ENCODE data around the gene DRAXIN. TPM values are rescaled to one million over a fixed set of nuclear protein-coding genes. Genes with fewer than 3 reads are reported as not detected.

DRAXIN gene, protein sequence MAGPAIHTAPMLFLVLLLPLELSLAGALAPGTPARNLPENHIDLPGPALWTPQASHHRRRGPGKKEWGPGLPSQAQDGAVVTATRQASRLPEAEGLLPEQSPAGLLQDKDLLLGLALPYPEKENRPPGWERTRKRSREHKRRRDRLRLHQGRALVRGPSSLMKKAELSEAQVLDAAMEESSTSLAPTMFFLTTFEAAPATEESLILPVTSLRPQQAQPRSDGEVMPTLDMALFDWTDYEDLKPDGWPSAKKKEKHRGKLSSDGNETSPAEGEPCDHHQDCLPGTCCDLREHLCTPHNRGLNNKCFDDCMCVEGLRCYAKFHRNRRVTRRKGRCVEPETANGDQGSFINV
- total RNA-seq (2.6 and 3.2 TPM in 2 replicates), polyA plus RNA-seq (0.44 and 0.49 TPM in 2 replicates), polyA minus RNA-seq (1.1 TPM in 2 replicates), Bru-seq, nascent RNA (percentile 23 among the genes with signal in this experiment), BruChase-seq, experiment 1, labeled RNA remaining after a 6-hour chase (percentile 51 among the genes with signal in this experiment), BruChase-seq, experiment 2, labeled RNA remaining after a 2-hour chase (percentile 39 among the genes with signal in this experiment)
- 0.45 and 0.54 TPM in 2 replicates for polyA plus RNA-seq (2011; cell fraction: cytosol; rRNA removed)
- polyA plus RNA-seq (2011; cell fraction: nucleus; rRNA removed), result 0.38 and 0.41 TPM in 2 replicates
- polyA plus RNA-seq (2012), result 0.53 and 0.59 TPM in 2 replicates
- not detected for polyA minus RNA-seq (2011; cell fraction: cytosol; rRNA and poly(A)+ RNA removed)
- polyA minus RNA-seq (2011; cell fraction: nucleus; rRNA and poly(A)+ RNA removed), result 0.10 and 0.38 TPM in 2 replicates
- long read RNA-seq, full-length matches to known transcripts, result 4 of 7 reads
- long read RNA-seq, partial matches to known transcripts, result 2 of 7 reads
- long read RNA-seq, other reads (novel, unspliced or antisense), result 1 of 7 reads

DNA sequence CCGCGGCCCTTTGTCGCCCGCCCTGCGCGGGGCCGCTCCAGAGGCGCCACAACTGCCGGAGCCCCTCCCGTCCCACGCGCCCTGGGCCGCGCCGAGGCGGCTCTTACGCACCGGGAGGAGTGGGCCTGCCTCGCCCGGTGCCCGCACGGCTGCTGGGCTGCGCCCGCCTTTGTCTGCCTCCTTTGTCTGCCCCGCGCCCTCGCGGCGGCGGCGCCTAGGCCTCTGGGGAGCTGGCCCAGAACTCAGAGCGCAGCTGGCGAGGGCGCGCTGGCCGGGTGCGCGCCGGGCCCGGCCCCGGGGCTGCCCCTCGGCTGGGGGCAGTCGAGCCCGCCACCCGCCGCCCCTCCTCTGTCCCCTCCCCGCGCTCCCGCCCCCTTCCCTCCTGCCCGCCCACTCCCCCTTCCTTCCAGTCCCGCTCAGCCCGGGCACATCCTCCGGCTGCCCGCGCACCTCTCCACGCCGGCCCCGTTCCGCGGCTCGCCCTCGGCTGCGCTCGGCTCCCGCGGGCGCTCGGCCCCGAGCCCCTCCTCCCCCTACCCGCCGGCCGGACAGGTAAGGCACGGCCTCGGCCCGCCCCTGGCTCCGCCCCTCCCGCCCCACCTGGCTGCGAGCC lies at the start of gene DRAXIN:
Gene DRAXIN (plus strand): TSS at position 409 of the 613 bp plus-strand sequence. CDS start 14,549 bp downstream, outside the sequence.
- Histone ChIP-seq H3K9ac (replicated peaks; ENCODE audit: extremely low read depth, insufficient read depth, low read length) (no peak within 1 kb of the TSS), H2AFZ (ENCODE audit: low read depth, low read length) (no peak within 1 kb of the TSS), H3K4me2 (ENCODE audit: insufficient read depth, low read length) (no peak within 1 kb of the TSS), H3K27me3 (ENCODE audit: control insufficient read depth in 2 of 2, insufficient read depth in 2 of 2, low read length in 2 of 2) (peaks cover 25 to 32% of the 10 kb centered on the region in 2 experiments), H3K36me3 (ENCODE audit: control insufficient read depth in 2 of 2, extremely low read depth in 1 of 2, insufficient read depth in 2 of 2, low read length in 2 of 2) (no peaks in the 10 kb centered on the region), H3K9me1 (replicated peaks; ENCODE audit: control insufficient read depth, extremely low read depth, insufficient read depth, low read length) (no peaks in the 10 kb centered on the region), H3K79me2 (ENCODE audit: control insufficient read depth, insufficient read depth, low read length) (no peaks in the 10 kb centered on the region), H3K27ac (ENCODE audit: insufficient read depth, low read depth, low read length) (no peak within 1 kb of the TSS), H3K4me1 (ENCODE audit: control insufficient read depth, extremely low read depth, insufficient read depth, low read length) (peaks cover 19% of the 10 kb centered on the region), H3K4me3 (replicated peaks in 1 of 3; ENCODE audit: insufficient read depth in 1 of 3, low read depth in 1 of 3, low read length in 3 of 3) (peak within 1 kb of the TSS in 1 of 3 experiments; percentile 24), H4K20me1 (replicated peaks; ENCODE audit: control insufficient read depth, extremely low read depth, insufficient read depth, low read length) (no peaks in the 10 kb centered on the region), H3K9me3 (replicated peaks; ENCODE audit: control insufficient read depth, insufficient read depth, low read length) (no peaks in the 10 kb centered on the region)
- dilution Hi-C loops (cut with MboI; ENCODE audit: extremely low pct_ligation_motif_present, low sequenced_read_pairs) (no loop called here), intact Hi-C loops (cut with micrococcal nuclease) (no loop called here)
- DNase-seq (ENCODE audit: low read depth, low spot score) (no peak), FAIRE-seq (no peak)
- POLR2A ChIA-PET, result no interaction called here
- CTCF ChIA-PET, result interaction anchor here (1.6 kb wide), 2 partner anchors 9 to 20 kb away, joined by 4 to 5 read pairs; no protein-coding TSS in a partner anchor
- TF ChIP-seq GATA2 (IDR thresholded peaks at IDR 0.05; ENCODE audit: insufficient read depth, insufficient read length, low read depth, low read length), result no peak
- TF ChIP-seq POLR2AphosphoS5 (IDR thresholded peaks at IDR 0.05; ENCODE audit: insufficient read depth, low read depth, low read length), result no peak
- TF ChIP-seq, protein P1, sequence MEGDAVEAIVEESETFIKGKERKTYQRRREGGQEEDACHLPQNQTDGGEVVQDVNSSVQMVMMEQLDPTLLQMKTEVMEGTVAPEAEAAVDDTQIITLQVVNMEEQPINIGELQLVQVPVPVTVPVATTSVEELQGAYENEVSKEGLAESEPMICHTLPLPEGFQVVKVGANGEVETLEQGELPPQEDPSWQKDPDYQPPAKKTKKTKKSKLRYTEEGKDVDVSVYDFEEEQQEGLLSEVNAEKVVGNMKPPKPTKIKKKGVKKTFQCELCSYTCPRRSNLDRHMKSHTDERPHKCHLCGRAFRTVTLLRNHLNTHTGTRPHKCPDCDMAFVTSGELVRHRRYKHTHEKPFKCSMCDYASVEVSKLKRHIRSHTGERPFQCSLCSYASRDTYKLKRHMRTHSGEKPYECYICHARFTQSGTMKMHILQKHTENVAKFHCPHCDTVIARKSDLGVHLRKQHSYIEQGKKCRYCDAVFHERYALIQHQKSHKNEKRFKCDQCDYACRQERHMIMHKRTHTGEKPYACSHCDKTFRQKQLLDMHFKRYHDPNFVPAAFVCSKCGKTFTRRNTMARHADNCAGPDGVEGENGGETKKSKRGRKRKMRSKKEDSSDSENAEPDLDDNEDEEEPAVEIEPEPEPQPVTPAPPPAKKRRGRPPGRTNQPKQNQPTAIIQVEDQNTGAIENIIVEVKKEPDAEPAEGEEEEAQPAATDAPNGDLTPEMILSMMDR (IDR thresholded peaks at IDR 0.05; ENCODE audit: extremely low read depth in 1 of 2, insufficient read depth in 1 of 2, low read depth in 1 of 2, low read length in 2 of 2), result no peak
- no peak for TF ChIP-seq MYC (IDR thresholded peaks at IDR 0.05; ENCODE audit: low read depth, low read length)
- no peak for TF ChIP-seq FOS (IDR thresholded peaks at IDR 0.05; ENCODE audit: borderline replicate concordance, insufficient read depth, low read length)
- no peak for TF ChIP-seq EZH2 (IDR thresholded peaks at IDR 0.05; ENCODE audit: borderline replicate concordance, low read depth, low read length, severe bottlenecking)
- no peak for TF ChIP-seq JUN (IDR thresholded peaks at IDR 0.05; ENCODE audit: borderline replicate concordance, insufficient read depth, insufficient read length, low read depth)
- TF ChIP-seq, protein P2, sequence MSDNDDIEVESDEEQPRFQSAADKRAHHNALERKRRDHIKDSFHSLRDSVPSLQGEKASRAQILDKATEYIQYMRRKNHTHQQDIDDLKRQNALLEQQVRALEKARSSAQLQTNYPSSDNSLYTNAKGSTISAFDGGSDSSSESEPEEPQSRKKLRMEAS (IDR thresholded peaks at IDR 0.05; ENCODE audit: insufficient read depth, insufficient read length), result no peak
- no peak for TF ChIP-seq POLR2A (IDR thresholded peaks at IDR 0.05; ENCODE audit: low read depth, low read length)
- no TSS peak for BruUV-seq (replicated peaks)
